ENCODE data around the gene AKNAD1.
"Not testable (repeated sequence)": the region's sequence is repeated elsewhere in the genome, so short reads cannot be mapped to it uniquely, and the experiment has no call there.

The AKNAD1 gene

GRCh38 chr1:108892356-108893140 lies 35.7 kb upstream of the AKNAD1 start:
- no peak for DNase-seq
- TF ChIP-seq CTCF (IDR thresholded peaks at IDR 0.05), result no peak
- H3K9me3 Mint-ChIP-seq, result no peaks in the 10 kb centered on the region
- no peak overlapping the region for H3K27ac Mint-ChIP-seq
- no peaks in the 10 kb centered on the region for H3K36me3 Mint-ChIP-seq (ENCODE audit: low read depth)
- H3K27me3 Mint-ChIP-seq (ENCODE audit: low read depth, poor library complexity), result peaks cover 2% of the 10 kb centered on the region
- no peak overlapping the region for H3K4me3 Mint-ChIP-seq
- H3K4me1 Mint-ChIP-seq, result peaks cover 14% of the 10 kb centered on the region

GRCh38 chr1:108889706-108890384 lies 33.0 kb upstream of the AKNAD1 start:
- H3K27me3 Mint-ChIP-seq (ENCODE audit: low read depth, poor library complexity), result peaks cover 2% of the 10 kb centered on the region

GRCh38 chr1:108889006-108889645 lies 32.2 kb upstream of the AKNAD1 start:
- not testable (repeated sequence) for H3K27me3 Mint-ChIP-seq (ENCODE audit: low read depth, poor library complexity); H3K9me3 Mint-ChIP-seq; DNase-seq; H3K36me3 Mint-ChIP-seq (ENCODE audit: low read depth); H3K27ac Mint-ChIP-seq; H3K4me3 Mint-ChIP-seq
- H3K4me1 Mint-ChIP-seq, result peaks cover 14% of the 10 kb centered on the region

More at GRCh38 chr1:108889706-108890384, 33.0 kb upstream of the AKNAD1 start:
- Mint-ChIP-seq H3K36me3 (ENCODE audit: low read depth) (no peaks in the 10 kb centered on the region), H3K9me3 (no peaks in the 10 kb centered on the region), H3K4me1 (peaks cover 14% of the 10 kb centered on the region), H3K27ac (peak overlapping the region; percentile 64), H3K4me3 (no peak overlapping the region)
- DNase-seq, result no peak
- no peak for TF ChIP-seq CTCF (IDR thresholded peaks at IDR 0.05)

- no peak for TF ChIP-seq CTCF (IDR thresholded peaks at IDR 0.05)
- no peaks in the 10 kb centered on the region for H3K36me3 Mint-ChIP-seq (ENCODE audit: low read depth)
- H3K4me1 Mint-ChIP-seq, result peaks cover 14% of the 10 kb centered on the region
- no peak for DNase-seq
- H3K4me3 Mint-ChIP-seq, result no peak overlapping the region
- H3K27me3 Mint-ChIP-seq (ENCODE audit: low read depth, poor library complexity), result peaks cover 2% of the 10 kb centered on the region
- peak overlapping the region; percentile 38 for H3K27ac Mint-ChIP-seq
- no peaks in the 10 kb centered on the region for H3K9me3 Mint-ChIP-seq
These were observed 29.4 kb upstream of the AKNAD1 start for GRCh38 chr1:108886292-108886691.

GRCh38 chr1:108884968-108885367 lies 28.1 kb upstream of the AKNAD1 start:
- H3K27me3 Mint-ChIP-seq (ENCODE audit: low read depth, poor library complexity), result peaks cover 2% of the 10 kb centered on the region
- no peaks in the 10 kb centered on the region for H3K9me3 Mint-ChIP-seq
- no peaks in the 10 kb centered on the region for H3K36me3 Mint-ChIP-seq (ENCODE audit: low read depth)
- H3K4me1 Mint-ChIP-seq, result peaks cover 11% of the 10 kb centered on the region
- no peak overlapping the region for H3K4me3 Mint-ChIP-seq
- DNase-seq, result no peak
- no peak overlapping the region for H3K27ac Mint-ChIP-seq
- no peak for TF ChIP-seq CTCF (IDR thresholded peaks at IDR 0.05)

GRCh38 chr1:108882837-108883236 lies 25.9 kb upstream of the AKNAD1 start:
- H3K27me3 Mint-ChIP-seq (ENCODE audit: low read depth, poor library complexity), result peaks cover 3% of the 10 kb centered on the region
- H3K27ac Mint-ChIP-seq, result no peak overlapping the region
- no peak overlapping the region for H3K4me3 Mint-ChIP-seq
- no peaks in the 10 kb centered on the region for H3K9me3 Mint-ChIP-seq
- H3K4me1 Mint-ChIP-seq, result peaks cover 15% of the 10 kb centered on the region
- TF ChIP-seq CTCF (IDR thresholded peaks at IDR 0.05), result no peak
- DNase-seq, result no peak
- no peaks in the 10 kb centered on the region for H3K36me3 Mint-ChIP-seq (ENCODE audit: low read depth)

Data from nephron progenitor cell (in vitro differentiated cells).